T47D (cell line): ENCODE results near the gene ZSCAN22.
A peak's percentile ranks its signal among the peaks of the same experiment; 100 is the strongest.
"Not testable (repeated sequence)": the region's sequence is repeated elsewhere in the genome, so short reads cannot be mapped to it uniquely, and the experiment has no call there.

Source experiments
- DNase-seq, 2 experiments: peaks; one replicate each; pipeline versions ENCODE4 v3.0.0 to v3.0.0-alpha.2; 2011 to 2012; ENCODE audit warnings: low read depth in 1 of 2, low spot score in 1 of 2
- JUND ChIP-seq: IDR thresholded peaks from 2 replicates; pipeline ENCODE4 v1.6.1; 2012; ENCODE audit warnings: low read depth
- in situ Hi-C: cut with HindIII; loops from 2 replicates; pipeline ENCODE4 v1.10.0; 2016; ENCODE audit warnings: low sequenced_read_pairs, low pct_unique_long_range_greater_than_20kb

The ZSCAN22 gene

DNA sequence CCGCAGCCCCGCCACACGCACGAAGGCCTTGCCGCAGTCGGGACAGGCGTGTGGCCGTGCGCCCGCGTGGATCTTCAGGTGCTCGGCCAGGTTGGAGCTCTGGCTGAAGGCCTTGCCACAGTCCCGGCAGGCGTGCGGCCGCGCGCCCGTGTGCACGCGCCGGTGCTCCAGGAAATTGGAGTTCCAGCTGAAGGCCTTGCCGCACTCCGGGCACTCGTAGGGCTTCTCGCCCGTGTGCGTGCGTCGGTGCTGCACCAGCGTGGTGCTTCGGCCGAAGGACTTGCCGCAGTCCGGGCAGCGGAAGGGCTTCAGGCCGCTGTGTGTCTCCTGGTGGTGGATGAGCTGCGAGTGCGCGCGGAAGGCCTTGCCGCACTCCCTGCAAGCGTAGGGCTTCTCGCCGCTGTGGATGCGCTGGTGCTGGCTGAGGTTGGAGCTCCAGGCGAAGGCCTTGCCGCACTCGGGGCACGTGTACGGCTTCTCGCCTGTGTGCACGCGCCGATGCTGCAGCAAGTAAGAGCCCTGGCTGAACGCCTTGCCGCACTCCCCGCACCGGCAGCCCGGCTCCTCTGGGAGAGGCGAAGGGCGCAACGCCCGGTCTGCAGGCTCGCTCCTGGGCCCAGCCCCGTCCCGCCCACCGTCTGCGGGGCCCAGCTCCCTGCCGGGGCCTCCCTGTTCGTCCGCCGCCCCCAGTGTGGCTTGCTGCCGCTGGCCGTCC, 30.1 kb downstream of the ZSCAN22 start:
- no peak for TF ChIP-seq JUND
- in situ Hi-C loops, result no loop called here
- DNase-seq, result no peak

- no peak for DNase-seq
- in situ Hi-C loops, result no loop called here
- no peak for TF ChIP-seq JUND
Observed at GRCh38 chr19:58357481-58358145, 30.8 kb downstream of the ZSCAN22 start.

- DNase-seq, result peak; percentile 58 to 86
- in situ Hi-C loops, result no loop called here
- no peak for TF ChIP-seq JUND
Observed at GRCh38 chr19:58361900-58362271, 35.1 kb downstream of the ZSCAN22 start.

DNA sequence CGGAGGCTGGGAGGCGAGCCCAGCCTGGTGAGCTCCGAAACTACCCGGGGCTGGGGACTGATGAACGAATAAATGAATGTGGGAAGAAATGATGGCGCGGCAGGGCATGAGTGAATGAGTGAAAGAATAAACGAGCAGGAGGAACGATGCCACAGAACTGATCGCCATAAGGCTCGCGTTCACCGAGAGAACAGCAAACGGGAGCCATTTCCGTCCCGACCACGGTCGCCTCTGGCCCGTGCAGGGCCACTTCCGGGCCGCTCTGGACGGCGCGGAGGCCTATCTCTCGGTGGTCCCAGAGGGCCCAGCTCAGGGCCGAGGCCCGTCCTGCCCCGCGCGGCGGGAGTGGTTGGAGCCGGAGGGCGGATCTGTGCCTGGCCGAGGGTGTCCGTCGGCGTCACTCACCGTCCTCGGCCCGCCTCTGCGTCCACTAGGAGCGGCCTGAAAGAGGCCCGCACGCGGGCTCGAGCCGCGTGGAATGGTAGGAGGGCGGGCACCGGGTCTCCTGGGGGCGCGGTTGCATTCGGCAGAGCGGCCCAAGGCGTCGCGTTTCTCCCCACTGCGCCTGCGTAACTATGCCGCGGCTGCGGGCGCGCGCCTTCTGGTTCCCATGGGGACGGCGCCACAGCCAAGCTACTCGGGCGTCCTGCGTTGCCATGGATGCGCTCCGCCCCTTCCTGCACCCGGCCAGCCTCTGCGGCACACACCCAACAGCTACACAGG, 35.6 kb downstream of the ZSCAN22 start, which contains the start of gene ZNF497:
Gene ZNF497, minus strand, starts transcription at position 480 of the 723 bp plus-strand sequence. CDS start 5,116 bp downstream, outside the sequence.
- peak; percentile 95 to 96 for DNase-seq
- no peak for TF ChIP-seq JUND
- in situ Hi-C loops, result no loop called here

DNA sequence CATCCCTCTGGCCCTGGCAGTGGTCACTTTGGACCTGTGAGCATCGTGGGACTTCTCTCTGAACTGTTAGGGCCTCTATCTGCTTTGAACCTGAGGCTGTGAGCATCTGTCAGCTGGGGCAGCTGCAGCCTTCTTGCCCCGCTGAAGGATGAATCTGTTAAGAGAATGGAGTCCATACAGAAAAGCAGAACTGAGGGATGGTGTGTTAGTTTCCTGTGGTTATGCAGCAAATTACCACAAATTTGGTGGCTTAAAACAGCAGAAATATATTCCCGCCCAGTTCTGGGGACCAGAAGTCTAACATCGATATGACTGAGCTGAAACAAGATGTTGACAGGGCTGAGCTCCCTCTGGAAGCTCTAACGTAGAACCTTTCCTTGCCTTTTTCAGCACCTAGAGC, 37.4 kb downstream of the ZSCAN22 start:
- TF ChIP-seq JUND, result no peak
- in situ Hi-C loops, result no loop called here
- no peak for DNase-seq

DNA sequence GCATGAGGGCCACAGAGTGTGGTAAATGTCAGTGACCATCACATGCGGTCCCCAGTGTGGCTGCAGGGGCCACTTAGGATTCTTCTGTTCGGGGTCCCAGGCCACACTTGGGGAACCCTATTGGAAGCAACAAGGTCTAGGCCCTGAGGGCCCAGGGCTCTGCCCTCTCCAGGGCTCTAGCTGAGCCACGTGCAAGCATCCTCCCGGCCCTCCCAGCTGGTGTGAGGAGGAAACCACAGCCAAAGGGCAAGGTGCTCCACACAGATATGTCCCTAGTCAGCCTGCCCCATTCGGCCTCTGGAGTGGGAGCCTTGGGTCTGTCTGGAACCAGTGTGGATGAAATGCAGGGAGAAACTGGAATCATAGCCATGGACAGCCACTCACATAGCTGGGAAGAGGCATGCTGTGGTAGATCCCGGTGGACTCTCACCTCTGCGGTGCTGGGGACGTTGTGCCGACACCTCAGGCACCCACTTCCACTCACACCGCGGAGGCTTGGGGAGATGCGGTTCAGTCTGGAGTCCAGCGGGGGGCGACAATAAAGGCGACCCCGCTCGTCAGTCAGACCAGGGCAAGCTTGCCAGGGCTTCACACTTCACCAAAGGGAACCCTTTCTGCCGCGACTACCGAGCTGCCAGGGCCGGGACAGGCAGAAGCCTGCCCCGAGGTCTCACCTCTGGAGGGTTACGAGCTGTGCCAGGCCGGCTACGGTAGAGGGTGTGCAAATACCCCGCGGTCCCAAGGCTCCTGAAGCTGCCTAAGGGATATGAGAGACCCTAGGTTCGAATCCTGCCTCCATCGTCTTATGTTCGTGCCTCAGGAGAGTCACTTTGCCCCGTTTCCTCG, 40.0 kb downstream of the ZSCAN22 start:
- in situ Hi-C loops, result no loop called here
- no peak for TF ChIP-seq JUND
- no peak for DNase-seq

DNA sequence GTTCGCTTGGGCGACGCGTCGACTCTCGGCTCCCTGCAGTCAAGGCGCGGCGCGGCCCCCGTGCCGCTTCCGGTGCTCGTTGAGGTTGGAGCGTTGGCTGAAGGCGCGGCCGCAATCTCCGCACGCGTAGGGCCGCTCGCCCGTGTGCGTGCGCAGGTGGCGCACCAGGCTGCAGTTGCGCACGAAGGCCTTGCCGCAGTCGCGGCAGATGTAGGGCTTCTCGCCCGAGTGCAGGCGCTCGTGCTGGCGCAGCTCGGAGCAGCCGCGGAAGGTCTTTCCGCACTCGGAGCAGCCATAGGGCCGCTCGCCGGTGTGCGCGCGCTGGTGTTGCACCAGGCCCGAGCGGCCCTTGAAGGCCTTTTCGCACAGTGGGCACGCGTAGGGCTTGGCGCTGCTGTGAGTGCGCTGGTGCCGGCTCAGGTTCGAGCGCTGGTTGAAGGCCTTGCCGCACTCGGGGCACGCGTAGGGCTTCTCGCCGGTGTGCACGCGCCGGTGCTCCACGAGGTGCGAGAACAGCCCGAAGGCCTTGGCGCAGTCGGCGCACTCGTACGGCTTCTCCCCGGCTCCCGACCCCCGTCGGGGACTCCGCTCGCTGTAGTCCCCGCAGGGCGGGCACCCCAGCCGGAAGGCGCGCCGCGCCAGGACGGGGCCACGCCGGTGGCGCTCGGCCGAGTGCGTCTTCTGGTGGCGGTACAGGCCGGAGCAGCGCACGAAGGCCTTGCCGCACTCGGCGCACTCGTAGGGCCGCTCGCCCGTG, 41.1 kb downstream of the ZSCAN22 start:
- in situ Hi-C loops, result no loop called here
- no peak for TF ChIP-seq JUND
- DNase-seq, result no peak

GRCh38 chr19:58368561-58369360, 42.0 kb downstream of the ZSCAN22 start:
- in situ Hi-C loops, result no loop called here

DNA sequence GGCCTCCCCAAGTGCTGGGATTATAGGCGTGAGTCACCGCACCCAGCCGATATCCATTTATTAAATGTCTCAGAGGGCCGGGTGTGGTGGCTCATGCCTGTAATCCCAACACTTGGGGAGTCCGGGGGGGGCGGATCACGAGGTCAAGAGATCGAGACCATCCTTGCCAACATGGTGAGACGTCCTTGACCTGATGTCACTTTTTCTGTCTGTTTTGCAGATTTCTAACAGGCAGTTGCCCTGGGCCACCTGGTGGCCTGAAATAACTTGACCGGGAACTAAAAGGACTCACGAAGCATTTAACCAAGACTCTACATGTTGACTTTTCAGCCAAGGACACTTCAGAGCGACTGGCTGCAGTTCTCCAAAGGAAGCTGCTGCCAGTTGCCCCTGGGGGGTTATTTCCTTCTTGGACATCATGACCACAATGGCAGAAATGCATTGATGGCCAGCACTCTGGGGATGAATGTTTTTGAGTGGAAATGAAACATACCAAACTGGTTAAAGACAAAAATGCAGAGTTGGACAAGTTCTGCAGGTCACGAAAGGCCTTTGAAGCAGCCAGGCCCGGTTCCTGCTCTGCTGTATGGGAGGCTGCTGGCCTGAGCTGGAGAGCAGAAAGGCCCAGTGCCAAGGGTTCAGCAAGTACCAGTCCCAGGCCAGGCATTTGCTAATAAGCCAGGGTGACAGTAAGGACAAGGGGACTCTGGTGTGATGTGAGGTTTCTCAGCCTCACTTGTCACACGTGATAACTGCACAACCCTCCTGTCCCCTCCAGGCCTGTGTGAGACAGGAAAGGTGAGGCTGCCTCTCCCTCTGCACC, 45.7 kb downstream of the ZSCAN22 start:
- TF ChIP-seq JUND, result no peak
- in situ Hi-C loops, result no loop called here

More at GRCh38 chr19:58368561-58369360, 42.0 kb downstream of the ZSCAN22 start:
- DNase-seq, result no peak
- no peak for TF ChIP-seq JUND

GRCh38 chr19:58374200-58374599, 47.4 kb downstream of the ZSCAN22 start:
- DNase-seq, result no peak
- TF ChIP-seq JUND, result no peak
- in situ Hi-C loops, result no loop called here

More for the DNA sequence above, 45.7 kb downstream of the ZSCAN22 start:
- peak in 1 of 2 experiments; percentile 77 for DNase-seq

- in situ Hi-C loops, DNase-seq: not testable (repeated sequence)
Observed at GRCh38 chr19:58376724-58377123, 49.9 kb downstream of the ZSCAN22 start.
